HS-27A (cell line): ENCODE results near the gene HPCAL1.

Experiments
- DNase-seq: peaks from one replicate; pipeline ENCODE4 v3.0.0-alpha.2; 2012; ENCODE audit warnings: low read depth, missing footprints

Gene HPCAL1

DNA sequence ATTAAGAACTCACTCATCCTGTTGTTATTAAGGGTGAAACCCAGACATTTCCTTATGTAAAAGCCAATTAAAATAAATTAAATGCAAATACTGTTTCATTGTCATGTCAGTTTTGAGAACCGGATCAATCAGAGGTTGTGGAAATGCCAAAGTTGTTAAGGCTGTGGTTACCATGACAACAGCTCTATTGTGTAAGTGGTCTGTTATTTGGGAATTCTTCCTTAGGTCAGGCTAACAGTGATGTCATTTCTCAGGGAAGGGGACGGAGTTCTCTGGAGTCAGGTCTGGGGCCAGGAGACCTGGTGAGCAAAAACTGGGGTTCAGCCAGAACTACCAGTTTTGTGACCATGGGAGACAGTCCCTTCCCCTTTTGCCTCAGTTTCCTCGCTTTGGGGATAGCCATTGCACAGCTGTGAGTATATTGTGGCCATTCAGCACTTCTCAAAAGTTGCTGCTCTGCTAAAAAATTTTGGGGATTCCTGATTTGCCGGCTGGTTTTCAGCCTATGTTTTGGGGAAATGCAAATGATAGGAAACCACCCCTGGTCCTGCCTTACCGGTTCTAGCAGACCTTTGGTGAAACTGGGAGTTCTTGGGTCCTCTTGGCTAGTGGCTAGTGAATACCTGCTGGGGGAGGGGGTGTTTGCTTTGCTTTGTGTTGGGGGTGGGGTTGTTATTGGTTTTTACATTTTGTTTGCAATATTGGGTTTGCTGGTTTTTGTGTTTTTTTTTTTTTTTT, 21.6 kb downstream of the HPCAL1 start:
- DNase-seq: no peak

DNA sequence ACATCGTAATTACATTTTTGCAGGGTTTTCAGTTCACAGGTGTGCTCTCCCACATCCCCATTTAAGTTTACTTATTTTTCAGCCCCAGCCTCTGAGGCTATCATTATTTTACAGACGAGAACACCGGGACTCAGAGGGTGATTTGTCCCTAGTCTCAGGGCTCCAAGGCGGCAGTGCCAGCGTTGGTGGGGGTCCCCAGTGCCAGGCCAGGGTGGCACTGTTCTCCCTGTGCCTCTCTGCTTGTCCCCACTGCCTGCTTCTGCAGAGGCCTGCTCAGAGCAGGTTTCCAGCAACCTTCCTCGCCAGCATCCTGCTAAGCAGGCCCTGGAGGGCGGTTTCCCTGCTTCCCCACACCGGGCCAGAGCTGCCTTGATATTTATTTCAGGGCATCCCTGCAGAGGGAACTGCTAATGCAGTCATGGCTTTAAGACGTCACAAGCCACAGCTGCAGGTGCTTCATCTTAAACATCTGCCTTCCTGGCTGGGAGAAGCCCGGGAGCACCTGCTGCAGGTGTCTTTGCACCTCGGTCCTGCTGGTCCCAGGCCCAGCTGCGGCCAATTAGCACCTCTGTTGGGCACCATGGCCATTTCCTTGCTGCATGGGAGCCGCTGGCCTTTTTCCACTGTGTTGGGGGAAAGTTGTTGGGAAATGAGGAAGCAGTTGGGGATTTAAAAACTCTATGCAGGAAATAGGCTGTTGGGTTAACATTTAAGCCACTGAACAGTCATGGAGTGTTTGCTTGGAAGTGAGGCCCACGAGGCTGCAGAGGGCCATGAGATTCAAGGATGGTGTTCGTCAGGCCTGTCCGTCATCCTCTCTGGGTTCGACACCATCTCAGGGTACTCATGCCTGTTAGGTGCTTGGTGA, 22.8 kb downstream of the HPCAL1 start:
- no peak for DNase-seq

GRCh38 chr2:10326151-10326616, 23.5 kb downstream of the HPCAL1 start:
- DNase-seq: no peak

DNA sequence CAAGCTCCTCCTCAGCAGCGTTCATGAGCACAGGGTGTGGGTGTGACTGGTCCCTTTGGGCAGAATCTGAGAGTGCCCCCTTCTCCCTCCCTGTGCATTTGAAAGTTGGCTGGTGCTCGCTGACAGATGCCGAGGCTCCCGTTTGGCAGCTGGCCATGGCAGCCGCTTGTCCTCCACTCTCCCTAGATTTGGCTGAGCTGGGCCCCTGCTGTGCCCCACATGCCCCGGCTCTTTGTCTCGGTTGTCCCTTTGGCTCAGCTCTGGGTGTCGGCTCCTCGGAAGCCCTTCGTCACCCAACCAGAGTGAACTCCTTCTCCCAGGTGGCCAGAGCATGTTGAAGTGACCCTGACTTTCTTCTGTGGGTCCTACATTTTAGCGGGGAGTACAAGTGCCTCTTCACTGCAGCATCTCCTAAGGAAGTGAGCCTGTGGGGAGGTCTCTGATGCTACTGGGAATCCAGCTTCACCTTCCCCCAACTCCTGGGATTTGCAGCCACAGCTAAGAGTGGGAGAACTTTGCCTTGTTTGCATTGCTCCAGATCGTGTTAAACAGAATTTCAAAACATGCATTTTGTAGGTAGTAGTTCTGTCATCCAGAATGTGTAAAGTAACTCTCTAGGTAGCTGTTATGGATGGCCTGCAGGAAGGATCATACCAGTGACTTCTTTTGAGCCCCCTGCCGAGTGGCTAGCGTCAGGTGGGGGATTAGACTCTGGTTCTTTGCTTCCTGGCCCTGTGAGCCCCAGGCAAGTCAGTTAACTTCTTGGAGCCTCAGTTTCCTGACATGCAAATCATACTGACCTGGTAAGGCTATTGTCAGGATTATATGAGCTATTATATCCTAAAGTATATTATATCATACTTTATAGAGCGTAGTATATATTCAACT, 24.2 kb downstream of the HPCAL1 start:
- DNase-seq: no peak

DNA sequence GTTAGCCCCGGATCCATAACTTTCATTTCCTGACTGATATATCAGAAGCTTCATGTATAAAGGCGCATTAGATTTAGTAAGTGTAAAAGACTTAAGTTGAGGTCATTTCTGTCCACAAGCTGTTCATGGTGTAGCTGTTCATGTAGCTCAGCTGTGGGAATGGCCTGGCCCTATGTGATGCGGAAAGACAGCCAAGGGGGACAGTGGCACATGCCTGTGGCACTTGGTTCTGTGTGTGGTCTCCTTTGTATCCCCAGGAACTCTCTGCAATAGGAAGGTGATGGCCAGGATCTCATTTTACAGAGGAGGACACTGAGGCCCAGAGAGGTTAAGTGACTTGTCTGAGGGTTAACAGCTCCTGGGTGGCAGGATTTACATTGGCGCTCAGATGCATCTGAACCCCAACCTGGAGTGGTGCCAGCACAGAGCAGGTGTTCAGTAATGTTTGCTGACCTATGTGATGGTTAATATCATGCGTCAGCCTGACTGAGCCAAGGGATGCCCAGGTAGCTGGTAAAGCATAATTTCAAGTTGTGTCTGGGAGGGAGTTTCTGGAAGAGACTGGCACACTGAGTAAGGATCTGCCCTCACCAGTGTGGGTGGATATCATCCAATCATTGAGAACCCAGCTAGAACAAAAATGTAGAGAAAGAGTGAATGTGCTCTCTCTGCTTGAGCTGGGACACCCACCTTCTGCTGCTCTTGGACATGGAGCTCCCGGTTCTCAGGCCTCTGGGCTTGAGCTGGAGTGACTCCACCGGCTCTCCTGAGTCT, 25.4 kb downstream of the HPCAL1 start:
- DNase-seq: no peak

DNA sequence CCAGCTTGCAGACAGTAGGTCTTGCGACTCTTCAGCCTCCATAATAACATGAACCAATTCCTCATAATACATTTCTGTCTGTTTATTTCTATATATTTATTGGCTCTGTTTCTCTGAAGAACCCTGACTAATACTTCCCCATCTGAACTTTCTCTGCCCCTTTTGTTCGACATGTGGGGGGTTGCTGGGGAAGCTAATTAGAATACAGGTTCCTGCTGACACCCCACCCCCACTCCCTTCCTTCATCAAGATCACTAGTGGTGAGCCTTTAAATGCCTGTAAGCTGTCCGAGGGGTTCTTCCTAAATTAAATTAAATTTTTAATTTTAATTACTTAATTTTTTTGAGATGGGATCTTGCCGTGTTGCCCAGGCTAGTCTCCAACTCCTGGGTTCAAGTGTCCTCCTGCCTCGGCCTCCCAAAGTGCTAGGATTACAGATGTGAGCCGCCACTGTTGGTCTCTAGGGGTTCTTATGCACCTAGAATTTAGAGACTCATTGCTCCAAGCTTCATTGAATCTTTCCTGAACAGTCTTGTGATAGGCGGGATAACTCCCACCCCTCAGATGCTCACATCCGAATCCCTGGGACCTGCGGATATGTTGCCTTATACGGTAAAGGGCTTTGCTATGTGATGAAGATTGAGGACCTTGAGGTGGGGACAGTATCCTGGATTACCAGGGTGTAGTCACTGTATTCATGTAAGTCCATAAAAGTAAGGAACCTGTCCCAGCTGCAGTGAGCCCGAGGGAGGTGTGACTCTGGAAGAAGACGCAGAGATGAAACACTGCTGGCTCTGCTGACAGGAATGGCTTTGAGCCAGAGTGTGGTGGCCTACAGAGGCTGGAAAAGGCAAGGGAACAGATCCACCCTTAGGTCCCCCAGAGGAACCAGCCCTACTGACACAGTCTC, 26.2 kb downstream of the HPCAL1 start:
- DNase-seq: no peak

DNA sequence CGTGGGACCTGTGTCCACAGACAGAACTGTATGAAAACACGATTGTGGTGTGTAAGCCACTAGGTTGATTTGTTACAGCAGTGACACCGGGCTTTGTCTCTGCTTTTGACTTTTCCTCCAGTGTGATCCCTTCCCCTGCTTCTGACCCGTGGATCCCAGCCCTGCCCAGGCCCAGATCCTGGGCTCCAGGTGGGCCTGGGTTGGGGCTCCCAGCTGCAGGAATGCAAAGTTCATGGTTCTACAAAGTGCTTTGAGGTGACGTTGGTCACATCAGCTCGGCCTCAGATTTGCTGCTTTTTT, 26.8 kb downstream of the HPCAL1 start:
- no peak for DNase-seq

DNA sequence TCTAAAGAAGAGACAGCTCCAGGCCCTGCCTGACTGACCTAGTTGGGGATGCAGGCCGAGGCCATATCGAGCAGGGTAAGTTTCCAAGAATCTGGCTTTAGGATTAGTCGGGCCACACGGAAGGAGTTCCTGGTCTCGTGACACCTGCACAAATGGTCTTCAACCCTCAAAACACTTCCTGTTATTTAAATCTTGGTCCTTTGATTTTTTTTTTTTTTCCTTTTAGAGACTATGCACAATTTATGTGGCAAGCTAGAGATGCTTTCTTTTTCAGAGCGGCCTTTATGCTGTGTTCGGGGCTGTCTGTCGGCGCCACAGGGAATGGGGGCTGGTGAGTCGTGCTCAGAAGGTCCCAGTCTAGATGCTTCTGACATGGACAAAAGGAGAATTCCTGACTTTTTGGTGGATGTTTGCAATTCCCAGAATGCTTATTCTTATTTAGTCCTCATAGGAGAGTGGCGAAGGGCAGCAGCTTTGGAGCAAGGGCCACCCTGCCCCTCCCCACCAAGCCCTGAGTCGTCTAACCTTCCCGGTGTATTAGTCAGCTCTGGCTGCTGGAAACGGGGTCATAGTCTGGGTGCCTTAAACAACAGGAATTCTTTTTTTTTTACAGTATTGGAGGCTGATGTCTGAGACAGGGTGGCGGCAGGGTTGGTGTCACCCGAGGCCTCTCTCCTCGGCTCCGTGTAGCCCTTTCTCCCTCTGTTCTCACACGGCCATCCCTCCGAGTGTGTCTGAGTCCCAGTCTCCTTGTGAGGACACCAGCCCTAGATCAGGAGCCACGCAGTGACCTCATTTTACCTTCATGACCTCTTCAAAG, 27.4 kb downstream of the HPCAL1 start:
- peak; percentile 24 for DNase-seq

GRCh38 chr2:10330700-10331026, 28.0 kb downstream of the HPCAL1 start:
- DNase-seq: no peak

GRCh38 chr2:10331027-10331701, 28.5 kb downstream of the HPCAL1 start:
- no peak for DNase-seq

- no peak for DNase-seq
Observed at GRCh38 chr2:10331702-10332401, 29.1 kb downstream of the HPCAL1 start.

GRCh38 chr2:10332402-10333246, 29.9 kb downstream of the HPCAL1 start:
- DNase-seq: no peak

DNA sequence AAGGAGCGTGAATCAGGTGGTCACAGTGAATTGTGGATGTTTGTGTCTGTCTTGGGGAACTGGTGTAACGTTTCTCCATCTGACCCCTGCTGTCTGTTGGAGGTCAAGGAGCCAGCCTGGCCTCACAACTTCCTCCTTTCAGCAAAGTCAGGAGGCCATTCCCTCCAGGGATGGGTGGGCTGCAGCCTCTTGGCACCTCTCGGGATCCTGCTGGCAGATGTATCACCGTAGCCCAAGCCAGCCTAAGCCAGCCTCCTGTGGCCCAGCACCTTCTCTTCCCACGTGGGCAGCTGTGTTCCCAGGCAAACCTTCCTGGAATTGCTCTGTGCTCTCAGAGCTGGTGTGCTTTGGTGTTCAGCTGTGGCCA, 30.5 kb downstream of the HPCAL1 start:
- DNase-seq: no peak

- DNase-seq: no peak
Observed at GRCh38 chr2:10333966-10334365, 31.3 kb downstream of the HPCAL1 start.

DNA sequence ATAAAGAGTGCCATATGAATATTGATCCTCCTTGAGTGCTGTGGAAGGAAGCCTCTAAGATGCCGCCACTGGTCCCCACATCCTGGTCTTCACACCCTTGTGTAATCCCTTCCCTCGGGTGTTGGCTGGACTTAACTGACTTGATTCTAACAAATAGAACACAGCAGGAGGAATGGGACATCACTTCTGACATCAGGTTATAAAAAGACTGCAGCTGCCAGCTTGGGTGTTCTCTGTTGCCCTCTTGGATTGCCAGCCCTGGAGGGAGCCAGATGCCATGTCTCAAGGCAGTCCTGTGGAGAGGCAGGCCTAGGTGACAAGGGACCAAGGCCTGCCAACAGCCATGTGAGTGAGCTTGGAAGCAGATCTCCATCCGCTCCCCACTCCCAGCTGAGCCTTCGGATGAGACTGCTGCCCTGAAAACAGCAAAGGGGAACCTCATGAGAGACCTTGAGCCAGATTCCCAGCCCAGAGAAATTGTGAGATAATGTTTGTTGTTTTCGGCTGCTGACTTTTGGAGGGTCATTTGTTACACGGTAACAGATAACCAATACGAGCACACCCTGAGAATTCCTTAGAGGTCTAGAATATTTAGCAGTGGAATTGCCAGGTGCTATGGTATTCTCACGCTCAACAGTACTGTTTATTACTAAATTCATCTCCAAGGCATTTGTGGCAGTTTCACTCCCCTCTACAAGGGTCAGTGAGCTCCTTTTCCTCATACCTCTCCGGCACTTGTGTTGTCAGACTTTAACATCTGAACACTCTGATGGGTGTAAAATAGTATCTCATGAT, 32.5 kb downstream of the HPCAL1 start:
- DNase-seq: no peak

GRCh38 chr2:10336283-10336682, 33.6 kb downstream of the HPCAL1 start:
- DNase-seq: no peak
